ENCODE results near the gene CACNB4. TPM values are rescaled to one million over a fixed set of nuclear protein-coding genes. Genes with fewer than 3 reads are reported as not detected.

The CACNB4 gene
- total and polyA plus RNA-seq, 2 of the 4 experiments (the other 2 are of a cell fraction): 0.12 to 0.36 TPM

DNA sequence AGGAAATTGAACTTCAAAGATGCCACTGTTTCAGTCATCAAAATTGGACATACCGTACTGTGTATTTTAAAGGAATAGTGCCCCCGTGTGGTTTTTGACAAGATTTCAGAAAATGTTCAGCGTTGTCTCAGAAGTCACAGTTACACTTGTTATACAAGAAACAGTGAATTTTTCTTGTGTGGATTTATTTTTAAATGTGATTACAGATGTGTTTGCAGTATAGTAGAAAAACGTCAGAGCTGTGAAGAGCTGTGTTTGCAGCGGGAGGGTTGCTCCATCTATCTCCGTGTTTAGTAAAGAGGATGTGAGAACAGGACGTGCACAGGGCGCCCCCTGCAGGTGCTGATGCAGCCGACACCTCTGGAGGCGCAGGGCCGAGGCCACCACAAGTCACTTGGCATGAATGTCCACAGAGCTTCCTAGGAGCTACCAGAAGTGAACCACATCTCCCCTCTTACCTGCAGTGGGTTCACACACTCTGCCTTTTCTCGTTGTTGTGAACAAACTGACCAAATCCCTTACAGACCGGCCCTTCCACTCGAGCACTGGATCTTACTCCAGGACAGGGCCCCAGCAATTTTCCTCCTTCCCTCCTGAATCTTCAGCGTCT, 73.1 kb downstream of the CACNB4 start:
- BruUV-seq (replicated peaks): no TSS peak
- no peak overlapping the region for H3K27ac ChIP-seq (ENCODE audit: insufficient read depth, low read length)
- peak overlapping the region; percentile 74 for H3K4me2 ChIP-seq (ENCODE audit: low read depth, low read length)
- CTCF ChIA-PET: interaction anchor here (0.6 to 2.5 kb wide), 21 partner anchors 8 to 335 kb away, joined by 3 to 20 read pairs (median 3); no protein-coding TSS in a partner anchor
- H3K9me1 ChIP-seq (ENCODE audit: insufficient read depth, low read length): no peaks in the 10 kb centered on the region
- no peak overlapping the region for H4K5ac ChIP-seq (ENCODE audit: low read depth, low read length)
- H3K18ac ChIP-seq (ENCODE audit: low read depth, low read length): no peak overlapping the region
- no peaks in the 10 kb centered on the region for H3K9me3 ChIP-seq (ENCODE audit: control insufficient read depth, insufficient read depth, low read length)
- no peaks in the 10 kb centered on the region for H3K36me3 ChIP-seq (ENCODE audit: control insufficient read depth, insufficient read depth, low read length)
- H2BK5ac ChIP-seq (ENCODE audit: low read depth, low read length, poor library complexity, severe bottlenecking): no peak overlapping the region
- H3K23ac ChIP-seq (ENCODE audit: low read depth, low read length): no peak overlapping the region
- H3K27me3 ChIP-seq (ENCODE audit: control insufficient read depth, insufficient read depth, low read length): no peaks in the 10 kb centered on the region; the same call in 1 of the 2 replicates
- no peaks in the 10 kb centered on the region for H4K20me1 ChIP-seq (ENCODE audit: insufficient read depth, low read length)
- peak overlapping the region; percentile 38 for H2AK9ac ChIP-seq (replicated peaks; ENCODE audit: low read depth, low read length, poor library complexity)
- H2BK120ac ChIP-seq (ENCODE audit: low read depth, low read length): no peak overlapping the region
- intact Hi-C loops (cut with micrococcal nuclease): loop anchor here (1.0 kb wide), 1 partner anchor 26 kb away; no protein-coding TSS in a partner anchor
- dilution Hi-C loops (cut with HindIII; ENCODE audit: low sequenced_read_pairs, unreplicated experiment): no loop called here
- POLR2A ChIA-PET (ENCODE audit: unreplicated experiment): no interaction called here
- no peak overlapping the region for H3K14ac ChIP-seq (replicated peaks; ENCODE audit: low read depth, low read length)
- peak overlapping the region; percentile 27; the same call in 1 of the 2 replicates for H3K4me3 ChIP-seq (ENCODE audit: insufficient read depth, low read depth, low read length)
- no peaks in the 10 kb centered on the region for H3K79me1 ChIP-seq (ENCODE audit: low read depth in 1 of 2, low read length in 2 of 2)
- H2BK15ac ChIP-seq (ENCODE audit: low read depth, low read length): no peak overlapping the region
- ATAC-seq (ENCODE audit: low read depth) (peak; percentile 98), DNase-seq (peak; percentile 63)
- no peak overlapping the region for H3K9ac ChIP-seq (ENCODE audit: low read depth, low read length)
- H4K8ac ChIP-seq (ENCODE audit: low read depth in 2 of 2, low read length in 2 of 2): 0 out of 4 replicates have a peak overlapping the region, but pooled peaks of 1 of the 2 experiments have one; percentile 42
- no peaks in the 10 kb centered on the region for H3K4me1 ChIP-seq (ENCODE audit: control insufficient read depth, insufficient read depth, low read length)
- no peak overlapping the region for H3K4ac ChIP-seq (ENCODE audit: low read depth, low read length)
- in situ Hi-C loops (cut with MboI; ENCODE audit: low sequenced_read_pairs): no loop called here
- no peak overlapping the region for H2BK20ac ChIP-seq (ENCODE audit: low read depth, low read length)
- no peak overlapping the region for H2AK5ac ChIP-seq (ENCODE audit: low read depth, low read length)
- 35% methylated on average over 5 of the region's 15 CpGs; no CpG with 5 or more reads in 1 of the 2 experiments for WGBS, 2 experiments (ENCODE audit: extremely low coverage in 2 of 2, insufficient read length in 1 of 2)
- no peak overlapping the region for H3K56ac ChIP-seq (ENCODE audit: extremely low read depth, insufficient read depth, low read length)
- H2AFZ ChIP-seq (replicated peaks; ENCODE audit: low read length, poor library complexity): peak overlapping the region; percentile 77
- no peak overlapping the region for H4K91ac ChIP-seq (ENCODE audit: insufficient read depth, low read depth, low read length)
- TF ChIP-seq CEBPB (IDR thresholded peaks at IDR 0.05; ENCODE audit: low read depth, low read length): no peak
- TF ChIP-seq, protein P1, sequence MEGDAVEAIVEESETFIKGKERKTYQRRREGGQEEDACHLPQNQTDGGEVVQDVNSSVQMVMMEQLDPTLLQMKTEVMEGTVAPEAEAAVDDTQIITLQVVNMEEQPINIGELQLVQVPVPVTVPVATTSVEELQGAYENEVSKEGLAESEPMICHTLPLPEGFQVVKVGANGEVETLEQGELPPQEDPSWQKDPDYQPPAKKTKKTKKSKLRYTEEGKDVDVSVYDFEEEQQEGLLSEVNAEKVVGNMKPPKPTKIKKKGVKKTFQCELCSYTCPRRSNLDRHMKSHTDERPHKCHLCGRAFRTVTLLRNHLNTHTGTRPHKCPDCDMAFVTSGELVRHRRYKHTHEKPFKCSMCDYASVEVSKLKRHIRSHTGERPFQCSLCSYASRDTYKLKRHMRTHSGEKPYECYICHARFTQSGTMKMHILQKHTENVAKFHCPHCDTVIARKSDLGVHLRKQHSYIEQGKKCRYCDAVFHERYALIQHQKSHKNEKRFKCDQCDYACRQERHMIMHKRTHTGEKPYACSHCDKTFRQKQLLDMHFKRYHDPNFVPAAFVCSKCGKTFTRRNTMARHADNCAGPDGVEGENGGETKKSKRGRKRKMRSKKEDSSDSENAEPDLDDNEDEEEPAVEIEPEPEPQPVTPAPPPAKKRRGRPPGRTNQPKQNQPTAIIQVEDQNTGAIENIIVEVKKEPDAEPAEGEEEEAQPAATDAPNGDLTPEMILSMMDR (conservative IDR thresholded peaks at IDR 0.05; ENCODE audit: low read depth, low read length): peak; percentile 81
- no peak for TF ChIP-seq MAZ (IDR thresholded peaks at IDR 0.05; ENCODE audit: borderline replicate concordance, low read depth, low read length)
- TF ChIP-seq BHLHE40 (IDR thresholded peaks at IDR 0.05; ENCODE audit: low read depth, low read length): no peak
- no peak for TF ChIP-seq CHD1 (IDR thresholded peaks at IDR 0.05; ENCODE audit: low read depth, low read length)
- TF ChIP-seq NFE2L2 (IDR thresholded peaks at IDR 0.05; ENCODE audit: low read depth, low read length): no peak
- no peak for TF ChIP-seq FOS (IDR thresholded peaks at IDR 0.05; ENCODE audit: low read depth, low read length)
- TF ChIP-seq RCOR1 (IDR thresholded peaks at IDR 0.05; ENCODE audit: insufficient replicate concordance, low read length): no peak
- no peak for TF ChIP-seq MXI1 (IDR thresholded peaks at IDR 0.05; ENCODE audit: borderline replicate concordance, low read depth, low read length)
- peak; percentile 49 for TF ChIP-seq RAD21 (IDR thresholded peaks at IDR 0.05; ENCODE audit: low read length)
- TF ChIP-seq, protein P2, sequence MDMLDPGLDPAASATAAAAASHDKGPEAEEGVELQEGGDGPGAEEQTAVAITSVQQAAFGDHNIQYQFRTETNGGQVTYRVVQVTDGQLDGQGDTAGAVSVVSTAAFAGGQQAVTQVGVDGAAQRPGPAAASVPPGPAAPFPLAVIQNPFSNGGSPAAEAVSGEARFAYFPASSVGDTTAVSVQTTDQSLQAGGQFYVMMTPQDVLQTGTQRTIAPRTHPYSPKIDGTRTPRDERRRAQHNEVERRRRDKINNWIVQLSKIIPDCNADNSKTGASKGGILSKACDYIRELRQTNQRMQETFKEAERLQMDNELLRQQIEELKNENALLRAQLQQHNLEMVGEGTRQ (IDR thresholded peaks at IDR 0.05; ENCODE audit: low read depth, low read length): no peak
- TF ChIP-seq MAFK (IDR thresholded peaks at IDR 0.05; ENCODE audit: low read depth, low read length): no peak
- no peak for TF ChIP-seq RFX5 (IDR thresholded peaks at IDR 0.05; ENCODE audit: low read depth, low read length)
- TF ChIP-seq POLR2A (IDR thresholded peaks at IDR 0.05; ENCODE audit: low read depth, low read length): no peak
- TF ChIP-seq, protein P3, sequence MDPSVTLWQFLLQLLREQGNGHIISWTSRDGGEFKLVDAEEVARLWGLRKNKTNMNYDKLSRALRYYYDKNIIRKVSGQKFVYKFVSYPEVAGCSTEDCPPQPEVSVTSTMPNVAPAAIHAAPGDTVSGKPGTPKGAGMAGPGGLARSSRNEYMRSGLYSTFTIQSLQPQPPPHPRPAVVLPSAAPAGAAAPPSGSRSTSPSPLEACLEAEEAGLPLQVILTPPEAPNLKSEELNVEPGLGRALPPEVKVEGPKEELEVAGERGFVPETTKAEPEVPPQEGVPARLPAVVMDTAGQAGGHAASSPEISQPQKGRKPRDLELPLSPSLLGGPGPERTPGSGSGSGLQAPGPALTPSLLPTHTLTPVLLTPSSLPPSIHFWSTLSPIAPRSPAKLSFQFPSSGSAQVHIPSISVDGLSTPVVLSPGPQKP (IDR thresholded peaks at IDR 0.05; ENCODE audit: borderline replicate concordance, low read depth, low read length): no peak
